NCI-H2171 treated with DMSO at 0.1 percent for 48 hours (cell line): Measurements from ENCODE around the gene BTBD8.

Source experiments
- DNase-seq: peaks from one replicate; lab custom pipeline; 2025; lab: John Stamatoyannopoulos, UW

BTBD8 gene

DNA sequence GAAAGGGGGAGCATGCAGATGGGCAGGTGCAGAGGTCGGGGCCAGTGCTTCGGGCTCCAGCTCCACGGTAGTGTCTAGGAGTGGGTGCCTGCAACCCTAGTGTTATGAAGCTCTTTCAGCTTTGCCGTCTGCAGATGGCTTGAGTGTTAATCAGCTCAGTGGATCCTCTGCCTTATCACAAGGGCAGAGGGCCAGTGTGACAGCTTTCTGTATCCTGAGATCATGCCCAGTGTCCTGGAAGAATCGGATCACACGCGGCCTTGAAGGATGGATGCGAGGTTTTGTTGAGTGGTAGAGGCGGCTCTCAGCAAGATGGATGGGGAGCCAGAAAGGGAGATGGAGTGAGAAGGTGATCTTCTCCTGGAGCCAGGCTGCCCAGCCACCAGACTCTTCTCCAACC, 112.1 kb downstream of the BTBD8 start:
- no peak for DNase-seq

DNA sequence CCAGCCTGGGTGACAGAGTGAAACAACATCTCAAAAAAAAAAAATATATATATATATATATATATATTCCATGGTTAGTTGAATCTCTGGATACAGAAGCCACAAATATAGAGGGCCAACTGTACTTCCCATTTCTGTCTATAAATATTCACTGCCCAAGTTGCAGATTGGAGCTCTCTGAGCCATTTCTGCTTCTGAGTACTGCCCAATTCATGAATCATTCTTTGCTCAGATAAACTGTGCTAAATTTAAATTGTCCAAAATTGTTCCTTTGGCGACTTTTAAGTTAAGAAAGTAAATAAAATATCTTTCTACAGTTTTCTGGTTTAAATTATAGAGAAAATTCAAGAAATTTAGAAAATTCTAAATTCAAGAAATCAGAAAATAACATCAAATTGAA, 114.4 kb downstream of the BTBD8 start:
- DNase-seq: no peak

DNA sequence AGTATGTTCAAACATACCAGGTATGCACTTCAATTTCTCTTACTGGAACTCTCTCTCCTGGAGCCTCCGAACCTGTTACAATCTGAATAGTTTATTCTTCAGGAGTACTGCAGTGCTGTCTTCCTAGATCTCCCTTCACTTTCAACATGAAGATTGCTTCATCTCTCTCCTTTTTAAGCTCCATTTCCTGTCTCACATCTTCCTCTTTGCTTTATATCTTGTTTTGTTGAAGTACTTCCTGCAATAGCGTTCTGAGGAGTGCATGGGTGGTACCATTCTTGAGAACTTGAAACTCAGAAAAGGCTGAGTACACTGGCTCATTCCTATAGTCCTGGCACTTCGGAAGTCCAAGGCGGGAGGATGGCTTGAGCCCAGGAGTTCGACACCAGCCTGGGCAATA, 121.8 kb downstream of the BTBD8 start:
- no peak for DNase-seq

DNA sequence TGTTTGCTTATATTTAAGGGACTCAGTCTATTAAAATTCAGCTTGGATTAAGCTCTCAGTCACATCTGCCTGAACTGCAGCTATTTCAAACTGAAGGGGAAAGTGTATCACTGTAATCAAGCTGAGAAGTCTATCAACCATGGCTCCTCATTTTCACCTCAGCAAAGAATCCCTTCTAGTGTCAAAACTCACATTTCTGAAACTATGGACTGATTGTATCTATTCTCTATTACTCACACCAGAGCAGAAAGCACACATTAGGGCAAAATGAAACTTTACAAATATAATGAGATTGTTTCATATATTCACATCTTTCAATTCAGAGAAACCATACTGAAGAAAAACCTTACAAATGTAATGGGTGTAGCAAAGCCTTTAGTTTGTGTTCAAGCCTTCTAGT, 123.0 kb downstream of the BTBD8 start:
- DNase-seq: no peak

DNA sequence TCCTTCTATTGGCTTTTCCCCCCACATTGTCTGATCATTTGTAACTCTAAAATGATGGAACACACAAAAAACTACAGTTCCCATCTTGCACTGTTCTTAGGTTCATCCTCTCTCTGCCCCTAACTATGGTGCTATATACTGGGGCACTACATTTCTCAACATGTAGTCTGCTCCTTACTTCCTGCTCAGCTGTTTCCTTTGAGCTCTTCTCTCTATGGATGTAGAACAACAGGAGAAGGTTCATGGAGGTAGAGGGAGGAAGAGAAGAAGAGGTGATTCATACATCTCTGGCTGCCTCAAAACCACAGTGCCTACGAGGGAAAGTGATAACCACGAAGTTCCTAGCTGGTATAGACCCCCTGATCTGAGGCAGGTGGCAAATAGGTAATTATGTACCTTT, 130.6 kb downstream of the BTBD8 start:
- DNase-seq: no peak

DNA sequence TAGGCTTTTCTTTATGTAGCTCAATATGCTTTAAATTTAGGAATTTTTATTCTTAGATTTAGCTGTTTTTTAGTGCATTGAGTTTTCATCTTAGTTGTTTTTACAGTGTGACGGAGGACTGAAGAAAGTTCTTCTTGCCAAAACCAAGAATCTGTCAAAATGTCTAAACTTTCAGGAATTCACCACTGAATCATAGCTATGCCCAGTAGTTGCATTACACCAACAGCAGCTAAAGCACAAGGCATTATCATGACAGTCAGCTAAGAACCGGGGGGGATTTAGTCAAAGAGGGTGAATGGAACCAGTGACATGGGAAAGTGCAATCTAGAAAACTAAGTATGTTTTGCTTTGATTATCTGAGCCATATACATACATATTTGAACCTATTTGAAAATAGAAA, 131.0 kb downstream of the BTBD8 start:
- no peak for DNase-seq

DNA sequence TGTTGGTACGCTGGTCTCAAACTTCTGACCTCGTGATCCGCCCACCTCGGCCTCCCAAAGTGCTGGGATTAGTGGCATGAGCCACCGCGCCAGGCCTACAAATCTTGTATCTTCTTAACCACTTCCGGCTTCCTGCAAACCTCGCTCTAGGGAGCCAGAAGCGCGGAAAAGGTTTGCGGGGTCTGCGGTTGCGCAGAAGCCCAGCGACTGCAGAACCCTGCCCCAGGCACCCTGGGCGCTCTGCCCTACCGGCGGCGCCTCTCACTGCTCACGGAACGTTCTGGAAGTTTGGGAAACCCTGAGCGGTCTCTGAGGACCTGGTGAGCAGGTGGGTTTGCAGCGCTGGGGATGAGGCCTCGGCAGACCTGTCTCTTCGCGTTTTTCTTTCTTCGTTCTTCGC, 137.6 kb downstream of the BTBD8 start, which contains the start of gene C1orf146:
Gene C1orf146 (plus strand): TSS at position 195 of the 400 bp plus-strand sequence. CDS start 13,506 bp downstream, outside the sequence.
- DNase-seq: no peak

DNA sequence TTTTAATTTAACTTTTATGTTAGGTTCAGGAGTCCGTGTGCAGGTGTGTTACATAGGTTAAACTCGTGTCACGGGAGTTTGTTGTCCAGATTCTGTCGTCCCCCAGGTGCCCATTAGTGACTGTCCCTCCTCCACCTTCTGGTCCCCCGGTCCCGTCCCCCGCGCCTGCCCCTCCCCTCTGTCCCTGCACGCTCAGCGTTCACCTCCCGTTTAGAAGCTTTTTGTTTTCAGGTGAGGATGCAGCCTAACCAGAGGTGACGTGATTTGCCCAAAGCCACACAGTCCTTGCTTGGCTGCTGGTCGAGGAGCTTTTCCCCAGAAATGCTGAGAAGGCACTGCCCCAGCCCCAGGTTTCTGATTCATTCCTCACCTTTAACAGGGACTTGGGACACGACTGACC, 138.4 kb downstream of the BTBD8 start:
- no peak for DNase-seq

DNA sequence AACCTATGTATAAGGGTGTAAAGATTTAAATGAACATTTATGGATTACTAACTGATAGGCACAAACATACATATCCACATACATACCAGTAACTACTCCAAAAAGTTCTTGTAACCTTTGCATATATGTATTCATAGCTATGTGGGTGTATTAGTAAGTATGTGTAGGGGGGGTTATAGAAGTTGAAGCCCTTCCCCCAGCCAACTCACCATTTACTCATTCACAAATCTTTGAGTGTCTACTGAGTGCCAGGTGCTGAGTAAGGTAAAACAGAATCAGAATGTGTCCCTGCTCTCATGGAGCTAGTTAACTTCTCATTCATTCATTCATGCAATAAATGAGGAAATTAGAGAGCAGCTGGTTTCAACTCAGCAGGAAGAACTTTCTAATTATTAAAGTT, 138.9 kb downstream of the BTBD8 start:
- no peak for DNase-seq

DNA sequence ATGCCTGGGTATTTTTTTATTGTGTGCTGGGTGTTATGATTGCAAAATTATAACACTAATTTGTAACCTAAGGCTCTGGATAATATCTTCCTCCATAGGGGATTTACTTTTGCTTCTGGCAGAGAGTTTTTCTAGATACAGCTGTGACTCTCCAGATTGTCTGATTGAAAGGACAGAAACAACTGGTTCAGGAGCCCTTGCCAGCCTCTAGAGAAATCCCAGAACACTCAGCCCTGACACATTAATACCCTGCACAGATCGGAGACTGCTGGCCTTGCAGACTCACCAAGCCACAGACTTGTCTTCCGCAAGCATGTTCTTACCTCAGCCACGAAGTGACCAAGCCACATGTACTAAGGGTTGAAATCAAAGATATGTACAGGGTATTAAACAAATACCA, 148.3 kb downstream of the BTBD8 start:
- DNase-seq: no peak

DNA sequence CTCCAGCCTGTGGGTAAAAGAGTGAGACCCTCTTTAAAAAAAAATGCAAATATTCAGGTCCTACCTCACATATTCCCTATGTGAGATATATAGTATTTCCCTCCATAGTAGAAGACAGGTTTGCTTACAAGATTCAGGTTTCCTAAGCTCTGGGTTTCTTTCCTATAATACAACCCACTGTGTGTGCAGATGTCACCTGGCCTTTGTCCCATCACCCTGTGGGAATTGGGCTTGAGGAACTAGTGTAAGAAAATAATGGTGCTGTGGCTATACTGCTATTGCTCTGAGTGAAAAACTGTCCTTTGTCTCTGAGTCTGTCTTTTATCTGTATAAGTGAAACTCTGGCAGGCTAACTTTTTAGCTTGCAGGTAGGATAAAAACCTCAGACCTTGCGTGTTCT, 150.6 kb downstream of the BTBD8 start:
- no peak for DNase-seq
